GM19025 (cell line): ENCODE data around the gene RTL10.
"Not testable (repeated sequence)": the region's sequence is repeated elsewhere in the genome, so short reads cannot be mapped to it uniquely, and the experiment has no call there.

Source experiments
- ATAC-seq: cut with Tn5 transposase; IDR thresholded peaks from one replicate; pipeline ENCODE4 v1.9.1; 2021; ENCODE audit warnings: mild to moderate bottlenecking, low read depth, moderate library complexity; ENCODE audit not compliant: unreplicated experiment

Gene RTL10

DNA sequence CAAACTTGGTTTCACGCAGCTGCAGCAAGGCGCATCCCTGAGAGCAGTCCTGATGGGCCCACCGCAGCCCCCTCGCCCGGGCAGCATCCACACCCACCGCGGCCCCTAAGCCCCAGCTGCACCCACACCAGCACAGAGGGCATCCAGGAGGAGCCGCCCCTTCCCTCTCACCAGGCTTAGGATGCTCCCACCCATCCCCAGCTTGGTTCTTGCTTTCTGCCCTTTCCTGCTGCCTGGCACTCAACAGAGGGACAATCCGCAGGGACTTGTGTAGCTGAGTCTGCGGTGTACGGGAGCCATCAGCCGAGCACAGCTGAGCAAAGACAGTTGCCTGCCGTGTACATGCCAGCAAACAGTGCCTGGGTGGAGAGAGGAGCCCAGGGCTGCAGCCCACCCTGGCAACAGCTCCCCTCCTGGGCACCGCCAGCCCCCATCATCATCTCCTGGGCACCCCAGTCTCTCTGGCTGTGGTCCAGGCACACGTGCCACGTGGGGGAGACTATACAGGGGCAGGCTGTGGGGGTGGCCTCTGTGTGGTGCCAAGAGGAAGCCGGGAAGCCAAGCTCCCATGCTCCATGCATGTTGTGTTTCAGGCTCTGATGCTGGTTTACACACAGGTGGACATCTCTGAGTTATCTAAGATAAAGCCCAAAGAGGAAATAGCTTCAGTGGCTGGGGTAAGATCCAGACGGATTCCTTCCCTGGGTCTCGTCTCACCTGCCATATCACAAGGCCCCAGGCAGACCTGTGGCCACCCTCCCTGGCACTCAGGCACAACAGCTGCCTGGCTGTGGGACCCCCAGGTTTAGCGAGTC is 36.0 kb upstream of the RTL10 start:
- ATAC-seq = no peak

DNA sequence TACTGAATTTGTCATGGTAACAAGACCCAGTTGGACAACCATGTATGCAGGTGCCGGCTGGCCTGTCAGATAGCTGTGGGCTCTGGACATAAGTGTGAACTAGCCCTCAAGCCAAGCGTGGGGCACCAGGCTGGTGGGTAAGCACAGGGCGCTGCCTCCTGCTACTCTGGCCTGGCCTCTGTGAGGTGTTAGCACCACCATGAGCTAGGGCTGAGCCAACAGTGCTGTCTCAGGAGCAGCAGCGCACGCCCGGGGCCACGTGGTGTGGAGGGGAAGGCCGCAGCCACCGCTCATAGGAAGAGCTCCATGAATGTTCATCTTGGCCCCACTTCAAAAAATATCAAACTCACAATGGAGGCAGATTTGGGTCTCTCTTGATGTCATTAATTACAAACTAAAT is 35.3 kb upstream of the RTL10 start:
- no peak for ATAC-seq

DNA sequence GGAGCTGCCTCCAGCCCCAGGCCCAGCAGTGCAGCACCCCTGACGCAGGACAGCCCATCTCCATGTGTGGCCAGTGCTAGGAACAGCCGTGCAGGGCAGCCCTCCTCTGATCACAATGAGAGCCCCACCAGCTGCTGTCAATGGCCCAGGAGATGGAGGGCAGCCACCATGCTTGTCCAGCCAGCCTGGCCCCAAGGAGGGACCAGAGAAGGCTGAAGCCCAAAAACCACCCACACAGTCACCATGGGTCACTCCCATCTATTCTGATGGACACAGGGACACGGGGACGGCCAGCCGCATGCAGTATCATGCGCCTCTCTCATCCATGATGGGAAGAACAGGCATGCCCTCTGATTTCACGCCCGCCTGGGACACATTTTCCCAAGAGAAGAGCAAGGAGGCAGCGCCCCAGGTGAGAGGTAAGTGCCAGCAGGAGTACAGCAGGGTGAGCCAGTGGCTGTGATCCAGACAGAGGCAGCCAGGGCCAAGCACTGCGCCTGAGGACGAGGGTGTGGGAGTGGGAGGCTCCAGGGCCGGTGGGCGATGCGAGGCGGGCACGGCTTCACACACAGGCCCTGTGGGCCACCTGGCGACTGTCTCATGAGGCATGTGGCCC is 33.6 kb upstream of the RTL10 start:
- ATAC-seq = no peak

DNA sequence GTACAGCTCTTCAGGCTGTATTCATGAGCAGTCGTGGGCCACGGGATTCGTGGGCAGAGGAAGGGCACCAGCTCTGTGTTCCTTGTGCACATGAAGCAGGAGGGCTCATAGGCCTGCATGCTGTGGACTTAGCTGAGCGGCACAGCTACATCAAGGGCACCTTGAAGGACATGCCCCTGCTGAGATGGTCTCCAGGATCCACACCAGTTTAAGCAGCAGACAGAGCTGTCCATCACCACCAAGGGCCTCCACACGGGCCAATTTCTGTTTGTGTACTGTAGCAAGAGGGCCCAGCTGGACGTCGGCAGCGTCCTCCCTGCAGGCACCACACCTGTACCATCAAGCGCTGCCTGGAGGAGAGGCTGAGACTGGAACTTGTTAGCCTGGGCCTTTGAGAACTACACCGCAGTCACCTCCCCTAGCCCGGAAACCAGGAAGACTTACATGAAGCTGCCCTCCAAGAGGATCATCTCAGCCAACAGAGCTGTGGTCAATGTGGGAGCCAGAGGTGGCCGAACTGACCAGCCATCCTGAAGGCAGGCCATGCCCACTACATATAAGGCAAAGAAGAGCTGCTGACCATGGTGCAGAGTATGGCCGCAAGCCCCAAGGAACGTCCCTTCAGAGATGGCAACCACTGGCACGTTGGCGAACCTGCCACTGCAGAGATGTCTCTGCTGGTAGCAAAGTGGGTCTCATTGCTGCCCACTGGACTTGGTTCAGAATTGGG is 32.7 kb upstream of the RTL10 start:
- ATAC-seq = no peak

DNA sequence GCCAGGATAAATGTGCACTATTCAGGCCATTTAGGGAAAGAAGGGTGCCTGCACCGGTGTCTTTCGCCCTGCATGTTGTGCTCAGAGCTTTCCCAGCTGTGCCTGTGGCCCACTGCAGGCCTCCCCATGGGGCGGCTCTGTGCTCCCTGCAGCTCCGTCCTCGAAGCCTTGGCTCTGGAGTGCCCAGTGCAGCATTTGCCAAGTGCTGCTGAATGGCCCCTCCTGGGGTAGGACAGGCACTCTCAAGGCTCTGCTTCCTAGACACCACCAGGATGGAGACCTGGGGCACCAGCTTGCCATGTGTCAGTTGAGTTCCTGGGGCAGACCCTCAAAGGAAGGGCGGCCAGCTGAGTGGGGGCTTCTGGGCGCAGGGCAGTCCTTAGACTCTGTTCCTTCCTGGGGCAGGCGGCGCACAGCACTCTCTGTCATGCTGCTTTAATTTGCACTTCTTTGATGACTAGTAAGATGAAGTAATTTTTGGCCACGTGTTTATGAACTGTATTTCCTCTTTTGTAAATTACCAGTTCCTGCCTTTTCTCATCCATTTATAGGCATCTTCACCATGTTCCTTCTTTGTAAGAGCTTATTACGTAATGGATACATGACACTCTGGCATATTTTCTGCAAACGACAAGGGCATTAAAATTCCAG is 32.1 kb upstream of the RTL10 start:
- no peak for ATAC-seq

DNA sequence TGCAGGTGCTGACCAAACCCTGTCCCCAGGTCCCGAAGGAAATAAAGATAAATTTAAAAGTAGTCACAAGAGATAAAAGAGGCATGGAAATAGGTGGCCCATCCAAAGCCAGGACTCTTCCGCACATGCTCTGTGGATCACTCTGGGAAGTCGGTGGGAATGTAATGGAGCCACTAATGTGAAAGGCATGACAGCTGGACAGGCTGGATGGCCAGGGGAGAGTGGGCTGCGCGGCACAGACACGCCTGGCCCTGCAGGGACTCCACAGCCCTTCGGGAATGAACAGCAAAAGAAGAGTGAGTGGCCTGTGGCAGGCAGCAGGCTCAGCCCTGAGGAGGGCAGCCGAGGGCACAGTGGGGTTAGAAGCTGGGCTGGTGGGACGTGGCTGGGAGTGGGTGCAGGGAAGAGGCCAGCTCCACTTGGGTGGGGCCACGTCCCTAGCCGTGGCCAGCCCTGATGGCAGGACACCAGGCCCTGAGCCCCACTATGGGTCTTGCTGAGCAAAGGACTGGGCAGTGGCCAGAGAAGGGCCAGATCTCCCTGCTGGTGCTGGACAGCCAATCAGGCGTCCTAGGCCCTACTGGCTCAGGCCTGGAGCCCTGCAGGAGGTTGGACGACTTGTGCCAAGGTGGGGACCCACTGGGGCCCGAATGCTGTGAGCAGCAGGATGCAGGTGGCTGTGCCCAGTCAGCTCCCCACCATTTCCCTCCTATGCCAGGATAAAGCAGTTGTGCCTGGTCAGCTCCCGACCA is 31.3 kb upstream of the RTL10 start:
- no peak for ATAC-seq

DNA sequence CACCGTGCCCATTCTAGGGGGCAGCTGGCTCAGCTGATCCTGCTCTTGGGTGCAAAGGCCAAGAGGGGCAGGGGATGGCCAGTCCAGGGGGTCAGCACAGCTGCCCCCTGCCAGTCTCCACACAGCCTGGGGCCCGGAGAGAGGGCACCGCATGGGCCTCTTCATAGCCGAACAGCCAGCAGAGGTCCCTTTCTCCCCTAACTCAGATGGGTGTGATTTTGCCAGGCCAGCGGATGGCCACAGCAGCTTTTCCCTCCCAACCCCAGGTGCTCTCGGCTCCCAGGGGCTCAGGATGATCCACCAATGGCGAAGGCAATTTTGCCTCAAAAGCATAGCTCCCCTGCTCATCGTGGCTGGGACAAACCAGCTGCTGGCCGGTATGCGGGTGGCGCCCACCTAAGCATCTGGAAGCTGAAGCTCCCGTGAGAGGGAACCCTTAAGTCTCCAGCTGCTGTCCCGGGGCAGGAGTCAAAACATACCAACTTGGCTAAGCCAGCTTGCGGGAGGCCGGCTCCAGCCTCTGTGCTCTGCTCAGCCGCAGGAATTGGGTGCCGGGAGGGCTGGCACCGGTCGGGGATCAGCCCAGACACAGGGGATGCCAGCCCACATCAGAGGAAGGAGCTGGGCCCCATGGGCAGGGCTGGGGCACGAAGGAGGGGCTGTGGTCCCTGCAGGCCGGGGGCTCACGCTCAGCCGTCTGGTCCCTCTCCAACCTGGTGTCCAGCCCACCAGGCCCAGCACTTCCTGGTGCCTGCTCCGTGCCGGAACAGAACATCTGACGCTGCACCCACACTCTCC is 30.5 kb upstream of the RTL10 start:
- ATAC-seq = no peak

DNA sequence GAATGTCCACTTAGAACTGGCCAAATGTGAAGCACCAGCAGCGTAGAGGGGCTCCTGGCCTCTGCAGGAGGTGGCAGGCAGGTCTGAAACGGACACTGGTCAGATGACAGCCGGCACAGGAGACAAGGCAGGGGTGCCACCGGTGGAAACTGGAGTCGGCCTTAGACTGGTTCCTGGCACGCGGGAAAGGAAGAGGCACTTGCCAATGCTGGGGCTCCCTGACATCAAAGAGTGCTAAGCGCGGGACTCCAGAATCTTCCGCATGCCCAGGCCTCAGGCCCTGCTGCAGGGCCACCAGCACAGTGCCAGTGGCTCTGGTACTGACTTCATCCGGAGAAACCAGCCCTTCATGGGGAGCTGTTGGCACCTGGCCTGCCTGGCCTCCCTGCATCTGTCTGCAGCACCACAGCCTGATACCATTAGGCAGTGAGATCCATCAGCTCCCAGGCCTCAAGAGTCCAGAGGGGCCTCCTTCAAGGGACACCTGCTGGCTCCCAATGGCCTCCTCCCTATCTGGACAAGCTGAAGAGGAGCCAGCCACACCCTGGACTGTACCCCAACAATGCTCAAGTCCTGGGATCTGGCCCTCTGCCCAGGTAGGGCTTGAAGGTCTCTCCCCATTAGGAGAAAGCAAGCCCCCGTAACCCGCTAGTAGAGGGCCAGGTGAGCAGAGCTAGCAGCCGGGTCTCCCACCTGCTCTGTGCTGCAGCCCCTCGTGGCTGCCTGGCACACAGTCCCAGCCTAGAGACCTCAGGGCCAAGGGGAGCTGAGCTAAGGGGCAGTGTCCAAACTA is 29.7 kb upstream of the RTL10 start:
- no peak for ATAC-seq

DNA sequence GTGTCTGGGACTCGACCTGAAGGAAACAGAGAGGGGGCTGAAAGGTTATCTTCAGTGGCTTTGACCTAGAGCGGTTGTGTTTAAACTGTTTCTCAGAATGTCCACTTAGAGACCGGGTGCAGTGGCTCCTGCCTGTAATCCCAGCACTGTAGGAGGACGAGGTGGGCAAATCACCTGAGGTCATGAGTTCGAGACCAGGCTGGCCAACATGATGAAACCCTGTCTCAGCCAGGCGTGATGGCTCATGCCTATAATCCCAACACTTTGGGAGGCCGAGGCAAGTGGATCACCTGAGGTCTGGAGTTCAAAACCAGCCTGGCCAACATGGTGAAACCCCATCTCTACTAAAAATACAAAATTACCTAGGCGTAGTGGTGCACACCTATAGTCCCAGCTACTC is 28.8 kb upstream of the RTL10 start:
- not testable (repeated sequence) for ATAC-seq

DNA sequence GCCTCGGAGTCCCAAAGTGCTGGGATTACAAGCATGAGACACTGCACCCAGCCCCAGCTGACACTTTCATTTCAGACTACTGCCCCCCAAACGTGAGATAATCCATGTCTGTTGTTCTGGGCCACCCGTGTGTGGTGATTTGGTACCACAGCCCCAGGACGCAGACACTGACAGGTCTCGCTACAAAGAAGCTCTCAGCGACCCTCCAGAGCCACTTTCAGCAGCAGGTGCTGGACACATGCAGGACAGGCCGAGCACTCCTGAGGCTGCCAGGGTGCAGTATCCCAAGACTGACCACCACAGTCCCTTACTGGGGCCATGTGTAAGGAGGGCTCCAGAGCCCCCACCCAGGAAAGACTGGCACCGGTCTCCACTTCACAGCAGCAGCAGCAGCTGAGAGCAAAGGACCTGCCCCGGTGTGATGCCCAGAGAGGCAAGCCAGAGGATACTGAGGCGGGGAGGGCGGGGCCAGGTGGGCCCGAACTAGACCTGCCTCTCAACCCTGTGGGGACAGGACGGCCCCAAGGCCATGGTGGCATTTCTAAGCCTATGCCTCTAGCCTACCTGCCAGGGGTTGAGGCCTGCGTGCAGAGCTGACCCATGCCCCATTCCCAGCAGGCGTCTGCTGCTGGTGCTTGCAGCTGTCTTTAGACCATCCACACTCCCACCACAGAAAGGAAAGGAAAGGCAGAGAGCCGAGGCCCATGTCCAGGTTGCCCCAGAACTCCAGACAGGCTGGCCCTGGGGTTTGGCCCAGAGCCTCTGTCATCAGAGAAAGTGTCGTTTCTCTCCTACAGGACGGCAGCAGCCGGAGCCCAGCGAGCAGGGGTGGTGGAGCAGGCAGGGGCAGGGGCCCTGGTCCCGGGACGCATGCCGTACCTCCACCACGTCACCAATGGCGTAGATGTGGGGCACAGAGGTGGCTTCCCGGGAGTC is 28.0 kb upstream of the RTL10 start:
- no peak for ATAC-seq

DNA sequence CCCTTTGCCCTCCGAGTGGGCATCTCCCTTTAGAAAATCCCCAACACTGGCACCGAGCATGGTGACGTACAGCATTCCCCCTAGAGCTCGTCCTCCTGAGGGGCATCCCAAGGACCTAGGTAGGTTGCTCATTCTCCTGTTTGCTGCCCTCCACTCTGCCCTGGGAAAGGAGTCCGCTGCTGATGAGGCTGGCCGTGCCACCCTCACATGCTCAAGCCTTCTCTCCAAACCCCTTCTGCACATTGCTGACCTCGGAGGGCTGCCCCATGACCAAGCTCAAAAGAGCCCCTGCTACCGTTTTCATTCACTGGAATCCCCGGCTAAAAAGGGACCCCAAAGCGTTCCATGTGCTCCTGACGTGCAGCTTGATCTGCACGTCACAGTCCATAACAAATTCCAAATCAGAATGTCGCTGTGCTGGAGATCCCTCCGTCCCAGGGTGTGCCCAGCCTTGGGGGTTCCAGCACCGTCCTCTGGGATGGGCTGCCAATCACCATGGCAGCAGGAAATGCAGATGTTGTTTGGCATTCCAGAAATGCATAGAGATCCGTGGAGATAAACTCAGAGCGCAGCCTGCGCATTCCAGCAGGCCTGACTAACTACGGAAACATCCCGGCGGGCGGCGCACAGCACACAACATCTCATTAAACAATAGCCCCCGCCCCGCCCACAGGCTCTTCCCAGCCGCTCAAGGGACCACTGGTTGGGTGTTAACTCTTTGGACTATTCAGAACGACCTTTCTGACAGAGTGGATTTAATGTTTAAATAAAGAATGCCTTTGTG is 26.3 kb upstream of the RTL10 start:
- ATAC-seq = no peak

DNA sequence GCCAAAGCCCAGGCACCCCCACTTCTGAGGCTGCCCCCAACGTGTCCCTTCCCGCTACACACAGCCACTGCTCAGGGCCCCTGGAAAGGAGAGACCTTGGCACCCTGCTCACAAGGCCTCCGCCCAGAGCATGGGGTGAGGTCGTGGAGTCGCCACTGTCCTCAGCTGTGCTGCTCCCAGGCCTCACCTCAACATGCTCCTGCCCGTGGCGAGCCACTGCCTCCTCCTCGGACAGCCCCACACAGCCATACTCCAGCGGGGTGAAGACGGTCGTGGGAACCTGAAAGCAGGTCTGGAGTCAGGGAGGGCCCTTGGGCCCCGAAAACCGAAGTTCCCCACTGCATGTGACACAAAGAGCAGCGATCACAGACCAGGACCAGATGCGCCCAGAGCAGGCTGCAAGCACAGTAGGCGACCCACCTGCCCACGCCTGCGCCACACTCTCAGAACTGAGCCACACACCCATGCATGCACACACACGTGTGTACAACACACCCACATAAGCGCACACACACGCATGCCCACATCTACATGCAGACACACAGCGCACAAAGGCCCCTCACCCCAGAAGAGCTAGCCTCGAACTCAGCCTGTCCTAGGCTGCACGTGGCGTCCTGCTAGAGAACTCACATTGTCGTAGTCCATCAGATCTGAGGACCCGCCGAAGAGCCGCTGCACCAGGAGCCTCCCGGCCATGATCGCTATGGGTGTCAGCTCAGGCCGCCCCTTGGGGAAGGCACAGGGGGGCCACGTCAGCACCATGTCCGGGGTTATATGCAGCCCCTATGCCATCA is 25.5 kb upstream of the RTL10 start:
- no peak for ATAC-seq

DNA sequence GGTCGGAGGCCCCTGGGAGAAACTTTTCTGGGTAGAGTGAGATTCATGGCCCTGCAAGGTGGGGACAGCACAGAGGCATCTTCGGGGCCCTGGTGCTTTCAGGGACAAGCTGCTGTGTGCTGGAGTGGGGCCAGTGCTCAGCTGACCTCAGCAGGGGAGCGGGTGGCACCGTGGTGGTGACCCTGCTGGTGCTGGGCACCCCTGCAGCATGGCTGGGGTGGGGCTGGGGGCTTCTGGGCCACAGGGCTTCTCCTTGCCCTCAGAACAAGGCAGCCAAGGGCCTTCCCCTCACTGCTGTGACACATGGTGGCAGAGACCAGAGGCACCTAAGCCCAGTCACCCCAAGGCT is 24.9 kb upstream of the RTL10 start:
- ATAC-seq = no peak

DNA sequence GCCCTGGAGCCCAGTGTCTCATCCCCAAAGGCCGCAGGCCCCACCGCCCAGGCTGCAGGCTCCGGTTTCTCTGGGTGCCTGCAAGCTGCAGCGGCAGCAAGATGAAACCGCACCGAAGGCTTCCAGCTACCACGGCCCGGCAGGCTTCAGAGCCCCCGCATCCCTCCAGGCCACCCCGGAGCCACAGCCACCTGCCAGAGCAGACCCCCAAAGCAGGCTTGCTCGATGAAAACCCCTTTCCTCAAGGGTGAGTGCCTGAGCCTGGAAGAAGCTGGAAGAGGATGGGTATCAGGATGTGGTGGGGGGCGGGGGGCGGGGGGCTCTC is 24.5 kb upstream of the RTL10 start:
- ATAC-seq = no peak

DNA sequence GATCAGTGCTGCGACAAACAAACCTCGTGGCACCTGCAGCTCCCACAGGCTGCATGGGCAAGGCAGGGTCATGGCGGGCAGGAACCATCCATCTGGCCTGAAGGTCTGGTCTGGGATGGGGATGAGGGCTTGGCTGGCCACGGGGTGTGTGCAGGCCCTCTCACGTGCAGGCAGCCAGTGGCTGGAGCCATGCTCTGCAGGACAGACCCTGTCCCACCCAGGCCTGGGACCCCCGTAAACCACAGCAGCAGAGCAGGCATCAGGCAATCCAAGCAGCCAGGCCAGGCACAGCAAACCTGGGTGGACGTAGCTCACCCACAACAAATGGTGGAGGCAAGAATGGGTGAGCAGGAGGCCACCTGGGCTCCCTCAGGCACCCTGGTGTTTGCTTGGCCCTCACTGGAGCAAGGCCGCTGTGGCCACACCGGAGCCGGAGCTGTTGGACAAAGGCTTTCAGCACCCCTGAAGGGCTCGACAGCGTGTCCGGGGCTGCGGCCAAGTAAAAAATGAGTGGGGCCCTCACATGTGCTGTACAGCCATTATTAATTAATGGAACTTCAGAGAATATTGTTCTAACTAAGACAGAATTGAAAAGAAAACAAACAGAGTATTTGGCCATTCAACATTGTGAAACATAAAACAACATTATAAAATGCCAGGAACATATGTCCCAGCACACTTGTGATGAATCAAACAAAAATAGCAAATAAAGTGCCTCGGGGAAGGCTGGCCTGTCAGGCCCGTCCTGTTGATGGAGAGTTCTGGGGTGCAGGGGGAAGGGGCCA is 24.0 kb upstream of the RTL10 start:
- ATAC-seq = no peak
